IgD-negative memory B cell (primary cell): ENCODE measurements around the gene MYOF. TPM values are rescaled to one million over a fixed set of nuclear protein-coding genes. Genes with fewer than 3 reads are reported as not detected.
"Not testable (repeated sequence)": the region's sequence is repeated elsewhere in the genome, so short reads cannot be mapped to it uniquely, and the experiment has no call there.

Experiments used
- H3K27ac Mint-ChIP-seq, 3 donors: one replicate each; pipeline ENCODE4 v1.8.0; 2020 to 2022; ENCODE audit warnings: mild to moderate bottlenecking in 3 of 3, mixed read lengths in 3 of 3, moderate library complexity in 1 of 3
- H3K27me3 Mint-ChIP-seq: one replicate; pipeline ENCODE4 v1.8.0; 2021; ENCODE audit warnings: mixed read lengths
- H3K36me3 Mint-ChIP-seq: one replicate; pipeline ENCODE4 v1.8.0; 2020; ENCODE audit warnings: mild to moderate bottlenecking, mixed read lengths
- H3K4me1 Mint-ChIP-seq, 3 donors: one replicate each; pipeline ENCODE4 v1.8.0; 2020 to 2022; ENCODE audit warnings: mixed read lengths in 3 of 3, mild to moderate bottlenecking in 1 of 3
- H3K4me3 Mint-ChIP-seq, 4 donors: one replicate each; pipeline ENCODE4 v1.8.0; 2020 to 2022; ENCODE audit warnings: mild to moderate bottlenecking in 4 of 4, mixed read lengths in 4 of 4, moderate library complexity in 3 of 4
- H3K9me3 Mint-ChIP-seq, 3 donors: one replicate each; pipeline ENCODE4 v1.8.0; 2020 to 2021; ENCODE audit warnings: mixed read lengths in 3 of 3, mild to moderate bottlenecking in 1 of 3
- polyA plus RNA-seq: library from polyadenylated mRNA; unstranded; fragments of 300-500 nt; fragmentation: Illumina TruSeq; gene quantifications from one replicate; pipeline ENCODE4 v1.2.3, GENCODE V29; 2021

Gene MYOF
- polyA plus RNA-seq, 1 donor from 2014 or later: not detected

DNA sequence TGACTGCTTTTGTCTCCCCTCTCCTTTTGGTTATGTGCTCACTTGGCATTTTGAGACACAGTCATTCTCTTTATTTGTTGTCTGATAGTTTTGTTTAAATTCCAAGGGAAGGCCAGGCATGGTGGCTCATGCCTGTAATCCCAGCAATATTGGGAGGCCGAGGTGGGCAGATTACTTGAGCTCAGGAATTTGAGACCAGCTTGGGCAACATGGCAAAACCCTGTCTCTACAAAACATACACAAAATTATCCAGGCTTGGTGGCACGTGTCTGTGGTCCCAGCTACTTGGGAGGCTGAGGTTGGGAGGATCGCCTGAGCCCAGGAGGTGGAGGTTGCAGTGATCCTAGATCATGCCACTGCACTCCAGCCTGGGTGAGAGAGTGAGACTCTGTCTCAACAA lies 167.5 kb downstream of the MYOF start:
- not testable (repeated sequence) for H3K27me3 Mint-ChIP-seq, H3K4me3 Mint-ChIP-seq, H3K36me3 Mint-ChIP-seq, H3K4me1 Mint-ChIP-seq, H3K9me3 Mint-ChIP-seq, H3K27ac Mint-ChIP-seq

DNA sequence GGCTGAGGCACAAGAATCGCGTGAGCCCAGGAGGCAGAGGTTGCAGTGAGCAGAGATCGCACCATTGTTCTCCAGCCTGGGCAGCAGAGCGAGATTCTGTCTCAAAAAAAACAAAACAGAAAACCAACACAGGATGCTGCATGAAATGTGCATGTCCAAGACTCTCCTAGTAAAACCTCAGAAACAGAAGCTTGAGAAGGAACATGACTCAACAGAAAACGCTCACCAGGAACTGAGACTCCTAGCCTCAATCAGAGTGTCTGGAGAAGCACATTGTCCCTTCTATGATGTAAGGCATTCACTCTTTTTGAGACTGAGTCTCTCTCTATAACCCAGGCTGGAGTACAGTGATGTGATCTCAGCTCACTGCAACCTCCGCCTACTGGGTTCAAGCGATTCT lies 168.3 kb downstream of the MYOF start:
- H3K27ac Mint-ChIP-seq: no peak overlapping the region
- H3K9me3 Mint-ChIP-seq: peaks cover 0 to 2% (median 2%) of the 10 kb centered on the region in 3 donors
- no peaks in the 10 kb centered on the region for H3K4me1 Mint-ChIP-seq
- peaks cover 9% of the 10 kb centered on the region for H3K27me3 Mint-ChIP-seq
- no peak overlapping the region for H3K4me3 Mint-ChIP-seq
- peaks cover 2% of the 10 kb centered on the region for H3K36me3 Mint-ChIP-seq

DNA sequence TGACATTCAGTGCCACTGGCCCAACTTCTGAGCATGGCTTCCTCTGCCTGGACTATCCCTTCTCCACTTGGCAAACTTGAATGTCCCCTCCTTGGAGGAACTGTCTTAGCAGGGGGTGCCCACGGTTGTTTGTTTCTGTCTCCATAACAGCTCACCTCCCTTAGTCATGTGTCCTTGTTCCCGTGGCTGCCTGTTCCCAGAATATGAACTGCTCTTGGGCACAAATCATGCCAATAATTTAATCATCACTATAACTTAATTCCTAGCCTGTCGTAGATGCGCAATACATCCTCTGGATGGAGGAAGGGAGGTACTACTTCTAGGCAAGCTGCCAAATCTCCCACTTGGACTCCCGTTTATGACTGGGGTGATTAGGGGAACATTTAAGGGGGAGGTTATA lies 173.1 kb downstream of the MYOF start:
- H3K4me1 Mint-ChIP-seq: no peaks in the 10 kb centered on the region
- no peak overlapping the region for H3K27ac Mint-ChIP-seq
- H3K27me3 Mint-ChIP-seq: peaks cover 7% of the 10 kb centered on the region
- peaks cover 2% of the 10 kb centered on the region for H3K36me3 Mint-ChIP-seq
- no peak overlapping the region for H3K4me3 Mint-ChIP-seq
- peaks cover 0 to 2% (median 2%) of the 10 kb centered on the region in 3 donors for H3K9me3 Mint-ChIP-seq

GRCh38 chr10:93305122-93305521 lies 177.0 kb downstream of the MYOF start:
- Mint-ChIP-seq H3K4me3 (no peak overlapping the region), H3K9me3 (peaks cover 0 to 2% (median 0%) of the 10 kb centered on the region in 3 donors), H3K27ac (no peak overlapping the region), H3K36me3 (no peaks in the 10 kb centered on the region), H3K4me1 (no peaks in the 10 kb centered on the region), H3K27me3 (peaks cover 5% of the 10 kb centered on the region)

DNA sequence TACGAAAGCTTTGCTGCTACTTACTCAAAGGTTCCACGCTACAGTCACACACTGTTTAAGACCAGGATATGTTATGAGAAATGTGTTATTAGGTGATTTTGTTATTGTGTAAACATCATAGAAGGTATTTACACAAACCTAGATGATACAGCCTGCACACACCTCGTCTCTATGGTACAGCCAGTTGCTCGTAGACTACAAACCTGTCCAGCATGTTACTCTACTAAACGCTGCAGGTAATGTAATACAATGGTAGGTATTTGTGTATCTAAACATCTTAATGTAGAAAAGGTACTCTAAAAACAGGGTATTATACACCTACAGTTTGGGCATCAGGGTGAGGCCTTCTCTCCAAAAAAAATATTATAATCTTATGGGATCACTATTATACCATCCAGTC lies 181.2 kb downstream of the MYOF start:
- Mint-ChIP-seq H3K9me3 (no peaks in the 10 kb centered on the region), H3K27me3 (no peaks in the 10 kb centered on the region), H3K4me3 (no peak overlapping the region), H3K4me1 (no peaks in the 10 kb centered on the region), H3K27ac (no peak overlapping the region), H3K36me3 (no peaks in the 10 kb centered on the region)

- H3K4me1 Mint-ChIP-seq: no peaks in the 10 kb centered on the region
- no peaks in the 10 kb centered on the region for H3K36me3 Mint-ChIP-seq
- no peak overlapping the region for H3K27ac Mint-ChIP-seq
- H3K27me3 Mint-ChIP-seq: no peaks in the 10 kb centered on the region
- H3K9me3 Mint-ChIP-seq: no peaks in the 10 kb centered on the region
- H3K4me3 Mint-ChIP-seq: no peak overlapping the region
These were observed 181.7 kb downstream of the MYOF start for GRCh38 chr10:93300288-93300917.

- Mint-ChIP-seq H3K27ac (no peak overlapping the region), H3K27me3 (no peaks in the 10 kb centered on the region), H3K4me1 (no peaks in the 10 kb centered on the region), H3K9me3 (no peaks in the 10 kb centered on the region), H3K36me3 (no peaks in the 10 kb centered on the region), H3K4me3 (no peak overlapping the region)
These were observed 182.4 kb downstream of the MYOF start for GRCh38 chr10:93299606-93300287.

- Mint-ChIP-seq H3K9me3 (no peaks in the 10 kb centered on the region), H3K27me3 (no peaks in the 10 kb centered on the region), H3K4me1 (no peaks in the 10 kb centered on the region), H3K27ac (no peak overlapping the region), H3K36me3 (no peaks in the 10 kb centered on the region), H3K4me3 (no peak overlapping the region)
These were observed 182.9 kb downstream of the MYOF start for GRCh38 chr10:93299195-93299594.

- Mint-ChIP-seq H3K4me1 (no peaks in the 10 kb centered on the region), H3K4me3 (no peak overlapping the region), H3K27ac (no peak overlapping the region), H3K27me3 (peaks cover 2% of the 10 kb centered on the region), H3K9me3 (no peaks in the 10 kb centered on the region), H3K36me3 (no peaks in the 10 kb centered on the region)
These were observed 186.0 kb downstream of the MYOF start for GRCh38 chr10:93296151-93296550.

DNA sequence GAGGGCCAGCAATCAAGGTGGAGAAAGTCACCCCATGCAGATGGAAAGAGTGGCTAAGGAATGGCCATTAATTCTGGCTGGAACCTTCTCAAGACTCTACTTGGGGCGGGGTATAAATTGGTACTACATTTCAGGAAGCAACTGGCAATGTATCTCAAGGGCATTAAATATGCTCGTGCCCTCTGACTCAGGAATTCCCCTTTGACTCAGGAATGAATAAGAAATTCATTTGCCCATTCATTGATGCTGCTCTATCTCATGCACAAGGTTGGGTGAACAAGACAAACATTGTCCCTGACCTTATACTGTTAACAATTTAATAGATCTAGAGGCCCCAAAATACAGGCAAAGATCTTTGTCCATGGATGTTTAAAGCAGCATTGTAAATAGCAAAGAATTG lies 188.1 kb downstream of the MYOF start:
- Mint-ChIP-seq H3K27me3 (peaks cover 2% of the 10 kb centered on the region), H3K4me1 (no peaks in the 10 kb centered on the region), H3K36me3 (no peaks in the 10 kb centered on the region), H3K27ac (no peak overlapping the region), H3K4me3 (no peak overlapping the region), H3K9me3 (no peaks in the 10 kb centered on the region)

- no peaks in the 10 kb centered on the region for H3K9me3 Mint-ChIP-seq
- peaks cover 2% of the 10 kb centered on the region for H3K27me3 Mint-ChIP-seq
- no peaks in the 10 kb centered on the region for H3K4me1 Mint-ChIP-seq
- no peak overlapping the region for H3K27ac Mint-ChIP-seq
- no peak overlapping the region for H3K4me3 Mint-ChIP-seq
- no peaks in the 10 kb centered on the region for H3K36me3 Mint-ChIP-seq
These were observed 191.3 kb downstream of the MYOF start for GRCh38 chr10:93290661-93291354.

- H3K4me1 Mint-ChIP-seq: no peaks in the 10 kb centered on the region
- no peak overlapping the region for H3K27ac Mint-ChIP-seq
- H3K4me3 Mint-ChIP-seq: no peak overlapping the region
- peaks cover 2% of the 10 kb centered on the region for H3K27me3 Mint-ChIP-seq
- no peaks in the 10 kb centered on the region for H3K9me3 Mint-ChIP-seq
- no peaks in the 10 kb centered on the region for H3K36me3 Mint-ChIP-seq
These were observed 193.2 kb downstream of the MYOF start for GRCh38 chr10:93288679-93289634.

DNA sequence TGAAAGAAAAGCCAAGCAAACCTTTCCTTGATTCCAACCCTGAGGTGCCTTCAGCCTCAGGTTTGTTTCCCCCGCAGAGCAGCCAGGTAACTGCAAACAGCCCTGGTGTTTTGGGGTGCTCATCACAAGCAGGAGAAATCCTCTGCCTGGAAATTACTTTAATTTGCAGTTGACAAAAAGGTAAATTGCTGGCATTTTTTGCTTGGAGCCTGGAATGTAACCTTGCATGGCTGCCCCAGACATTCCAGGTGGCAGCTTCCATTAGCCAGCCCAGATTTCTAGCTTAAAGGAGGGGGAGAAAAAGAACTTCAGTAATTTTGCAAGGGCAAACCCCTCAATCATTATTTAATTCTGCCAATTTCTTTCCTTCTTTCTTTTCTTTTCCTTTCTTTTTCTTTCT lies 194.4 kb downstream of the MYOF start:
- Mint-ChIP-seq H3K4me3 (no peak overlapping the region), H3K36me3 (no peaks in the 10 kb centered on the region), H3K27me3 (peaks cover 2% of the 10 kb centered on the region), H3K9me3 (no peaks in the 10 kb centered on the region), H3K4me1 (peaks cover 0 to 4% (median 2%) of the 10 kb centered on the region in 3 donors), H3K27ac (no peak overlapping the region)

- H3K9me3 Mint-ChIP-seq, H3K27me3 Mint-ChIP-seq, H3K27ac Mint-ChIP-seq, H3K4me1 Mint-ChIP-seq, H3K36me3 Mint-ChIP-seq, H3K4me3 Mint-ChIP-seq: not testable (repeated sequence)
These were observed 197.9 kb downstream of the MYOF start for GRCh38 chr10:93284246-93284645.

DNA sequence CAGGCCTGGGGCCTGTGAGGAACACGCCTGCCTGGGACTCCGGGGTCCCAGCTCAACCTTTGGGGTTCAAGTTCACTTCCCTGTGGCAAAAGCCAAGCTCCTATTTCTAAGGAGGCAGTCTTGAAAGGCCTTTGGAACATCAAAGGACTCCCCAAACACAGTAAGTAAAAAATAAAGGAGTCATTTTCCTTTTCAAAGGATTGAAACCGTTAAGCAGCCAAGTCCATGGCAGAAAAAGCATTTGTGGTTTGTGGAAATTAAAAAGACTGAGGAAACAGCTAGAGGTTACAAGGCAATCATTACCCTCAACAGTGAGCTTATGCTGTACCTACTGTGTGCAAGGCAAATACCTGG lies 200.8 kb downstream of the MYOF start:
- no peak overlapping the region for H3K4me3 Mint-ChIP-seq
- H3K27me3 Mint-ChIP-seq: peaks cover 1% of the 10 kb centered on the region
- H3K27ac Mint-ChIP-seq: no peak overlapping the region
- H3K4me1 Mint-ChIP-seq: peaks cover 0 to 4% (median 4%) of the 10 kb centered on the region in 3 donors
- H3K9me3 Mint-ChIP-seq: peaks cover 0 to 2% (median 0%) of the 10 kb centered on the region in 3 donors
- no peaks in the 10 kb centered on the region for H3K36me3 Mint-ChIP-seq
